ENCODE data around the gene MGAT5.
"Not testable (repeated sequence)": the region's sequence is repeated elsewhere in the genome, so short reads cannot be mapped to it uniquely, and the experiment has no call there.

MGAT5 gene

GRCh38 chr2:134279417-134279816 is 25.5 kb downstream of the MGAT5 start:
- DNase-seq (ENCODE audit: low read depth): no peak

- DNase-seq (ENCODE audit: low read depth): no peak
Measured at GRCh38 chr2:134280231-134280630, 26.4 kb downstream of the MGAT5 start.

GRCh38 chr2:134280726-134281125 is 26.9 kb downstream of the MGAT5 start:
- no peak for DNase-seq (ENCODE audit: low read depth)

GRCh38 chr2:134281815-134282419 is 28.0 kb downstream of the MGAT5 start:
- DNase-seq (ENCODE audit: low read depth): no peak

GRCh38 chr2:134282629-134283400 is 28.9 kb downstream of the MGAT5 start:
- DNase-seq (ENCODE audit: low read depth): no peak

GRCh38 chr2:134283661-134284060 is 29.8 kb downstream of the MGAT5 start:
- no peak for DNase-seq (ENCODE audit: low read depth)

- DNase-seq (ENCODE audit: low read depth): no peak
Measured at GRCh38 chr2:134284119-134284670, 30.3 kb downstream of the MGAT5 start.

- no peak for DNase-seq (ENCODE audit: low read depth)
Measured at GRCh38 chr2:134287323-134287722, 33.5 kb downstream of the MGAT5 start.

GRCh38 chr2:134288814-134289213 is 34.9 kb downstream of the MGAT5 start:
- no peak for DNase-seq (ENCODE audit: low read depth)

- DNase-seq (ENCODE audit: low read depth): no peak
Measured at GRCh38 chr2:134289225-134289624, 35.4 kb downstream of the MGAT5 start.

GRCh38 chr2:134290358-134290757 is 36.5 kb downstream of the MGAT5 start:
- no peak for DNase-seq (ENCODE audit: low read depth)

GRCh38 chr2:134292514-134292913 is 38.6 kb downstream of the MGAT5 start:
- DNase-seq (ENCODE audit: low read depth): no peak

- no peak for DNase-seq (ENCODE audit: low read depth)
Measured at GRCh38 chr2:134293719-134294537, 40.1 kb downstream of the MGAT5 start.

- DNase-seq (ENCODE audit: low read depth): not testable (repeated sequence)
Measured at GRCh38 chr2:134294598-134294997, 40.7 kb downstream of the MGAT5 start.

GRCh38 chr2:134295441-134295840 is 41.6 kb downstream of the MGAT5 start:
- DNase-seq (ENCODE audit: low read depth): no peak

- DNase-seq (ENCODE audit: low read depth): no peak
Measured at GRCh38 chr2:134296301-134296700, 42.4 kb downstream of the MGAT5 start.

- no peak for DNase-seq (ENCODE audit: low read depth)
Measured at GRCh38 chr2:134299334-134299733, 45.5 kb downstream of the MGAT5 start.

- no peak for DNase-seq (ENCODE audit: low read depth)
Measured at GRCh38 chr2:134300585-134300984, 46.7 kb downstream of the MGAT5 start.

GRCh38 chr2:134301099-134301927 is 47.4 kb downstream of the MGAT5 start:
- no peak for DNase-seq (ENCODE audit: low read depth)

- no peak for DNase-seq (ENCODE audit: low read depth)
Measured at GRCh38 chr2:134301928-134302260, 48.0 kb downstream of the MGAT5 start.

- DNase-seq (ENCODE audit: low read depth): no peak
Measured at GRCh38 chr2:134304394-134305108, 50.7 kb downstream of the MGAT5 start.

Data from T-helper 22 cell (primary cell).